Kidney (tissue), 14 donors: ENCODE results near the gene RBFA. TPM values are rescaled to one million over a fixed set of nuclear protein-coding genes. Genes with fewer than 3 reads are reported as not detected.

ENCODE experiments used
- DNase-seq, 5 donors: peaks; one replicate each; pipeline ENCODE4 v3.0.0-alpha.2; 2013 to 2020
- FAIRE-seq: peaks from 2 replicates; lab custom pipeline; 2012; peaks lifted over from hg19 to GRCh38; lab: Jason Lieb, UNC
- H3K27ac ChIP-seq, 2 donors: one replicate each; pipeline ENCODE4 v1.7.0; 2013; ENCODE audit warnings: low read depth in 2 of 2, low read length in 2 of 2, inconsistent platforms in 1 of 2
- H3K27me3 ChIP-seq: one replicate; pipeline ENCODE4 v1.7.1; 2013; ENCODE audit warnings: low read length, inconsistent platforms; ENCODE audit not compliant: control insufficient read depth, insufficient read depth
- H3K36me3 ChIP-seq, 3 donors: one replicate each; pipeline versions ENCODE4 v1.7.0 to v1.7.1; 2013; ENCODE audit warnings: low read length in 3 of 3, control low read depth in 1 of 3, inconsistent platforms in 1 of 3; ENCODE audit not compliant: insufficient read depth in 3 of 3, control insufficient read depth in 2 of 3
- H3K4me1 ChIP-seq, 3 donors: one replicate each; pipeline versions ENCODE4 v1.7.0 to v1.7.1; 2013; ENCODE audit warnings: low read length in 3 of 3, inconsistent platforms in 1 of 3, low read depth in 1 of 3; ENCODE audit not compliant: control insufficient read depth in 2 of 3, insufficient read depth in 2 of 3
- H3K4me3 ChIP-seq, 3 donors: one replicate each; pipeline versions ENCODE4 v1.7.0 to v1.8.1; 2013; ENCODE audit warnings: low read length in 3 of 3, control low read depth in 1 of 3, inconsistent platforms in 1 of 3
- H3K9ac ChIP-seq, 3 donors: one replicate each; pipeline versions ENCODE4 v1.7.0 to v1.7.1; 2013; ENCODE audit warnings: low read length in 3 of 3, control low read depth in 1 of 3, inconsistent platforms in 1 of 3
- H3K9me3 ChIP-seq, 3 donors: one replicate each; pipeline versions ENCODE4 v1.7.0 to v1.7.1; 2013; ENCODE audit warnings: low read length in 3 of 3, control low read depth in 1 of 3, inconsistent platforms in 1 of 3; ENCODE audit not compliant: control insufficient read depth in 2 of 3, insufficient read depth in 1 of 3
- CTCF ChIP-seq: IDR thresholded peaks from 3 replicates; pipeline ENCODE4 v1.5.1; 2012; ENCODE audit warnings: mild to moderate bottlenecking, moderate library complexity, borderline replicate concordance; ENCODE audit not compliant: insufficient read depth; ENCODE audit errors: extremely low read depth
- intact Hi-C: fragments of 100-400 bp; cut with DNase I; formaldehyde crosslinking; loops from one replicate; pipeline ENCODE4 v1.11.1; 2022
- polyA plus RNA-seq: library from polyadenylated mRNA; stranded (reverse); fragments of 350-450 nt; fragmentation: Illumina TruSeq; extraction: RNeasy Lipid Tissue Mini Kit (QIAGEN cat#74804); gene quantifications from one replicate; pipeline ENCODE4 v1.2.3, GENCODE V29; 2014; ENCODE audit warnings: low read depth, low replicate concordance; ENCODE audit not compliant: insufficient read depth
- total RNA-seq: library from RNA; stranded (reverse); fragmentation: NEBNext Ultra II Directional; extraction: Animal tissue kit (Norgen Biotek cat#: 25700); gene quantifications from one replicate; pipeline ENCODE4 v1.2.1, GENCODE V29; 2021
- donor health status: control.
- donor health status: control.
- donor health status: control.
- donor health status: control.
- donor health status: control.
- donor health status: DM: yes; HTN: yes; CAD: no.
- donor health status: Normal renal cell carcinoma (clear cell type).

Gene RBFA
- total and polyA plus RNA-seq, 2 donors from 2014 or later = 17.7 to 21.4 TPM

DNA sequence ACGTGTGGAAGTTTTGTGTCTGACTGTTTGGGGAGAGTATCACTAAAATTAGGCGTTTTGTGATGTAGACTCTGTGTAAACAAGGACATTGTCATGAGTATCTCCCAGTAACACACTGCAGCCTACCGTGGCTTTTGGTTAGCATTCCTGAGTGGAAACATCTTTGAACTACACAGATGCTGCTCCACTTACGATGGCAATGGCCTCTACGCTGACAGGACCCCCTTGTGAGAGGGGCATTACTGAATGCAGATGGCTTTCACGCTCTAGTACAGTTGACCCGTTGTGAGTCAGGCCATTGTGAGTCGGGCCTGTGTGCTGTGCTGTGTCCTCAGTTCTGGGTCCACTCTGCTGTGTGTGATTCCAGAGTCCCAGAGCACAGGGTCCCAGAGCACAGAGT lies 40.5 kb downstream of the RBFA start:
- no peaks in the 10 kb centered on the region for H3K27me3 ChIP-seq
- H3K36me3 ChIP-seq = no peaks in the 10 kb centered on the region
- H3K4me1 ChIP-seq = no peaks in the 10 kb centered on the region
- H3K27ac ChIP-seq = no peak overlapping the region
- TF ChIP-seq CTCF = no peak
- intact Hi-C loops = no loop called here
- H3K9me3 ChIP-seq = no peaks in the 10 kb centered on the region
- H3K9ac ChIP-seq = no peak overlapping the region
- DNase-seq = no peak
- no peak for FAIRE-seq
- no peak overlapping the region for H3K4me3 ChIP-seq

- Histone ChIP-seq H3K9me3 (no peaks in the 10 kb centered on the region), H3K27ac (no peak overlapping the region), H3K4me1 (no peaks in the 10 kb centered on the region), H3K36me3 (no peaks in the 10 kb centered on the region), H3K27me3 (no peaks in the 10 kb centered on the region), H3K4me3 (no peak overlapping the region), H3K9ac (no peak overlapping the region)
- no peak for DNase-seq
- no peak for TF ChIP-seq CTCF
- intact Hi-C loops = no loop called here
- FAIRE-seq = no peak
Observed at GRCh38 chr18:80075940-80076339, 41.7 kb downstream of the RBFA start.

- DNase-seq = no peak
- Histone ChIP-seq H3K27me3 (no peaks in the 10 kb centered on the region), H3K9ac (no peak overlapping the region), H3K4me3 (no peak overlapping the region), H3K9me3 (no peaks in the 10 kb centered on the region), H3K4me1 (no peaks in the 10 kb centered on the region), H3K27ac (no peak overlapping the region), H3K36me3 (no peaks in the 10 kb centered on the region)
- TF ChIP-seq CTCF = no peak
- intact Hi-C loops = no loop called here
- no peak for FAIRE-seq
Observed at GRCh38 chr18:80076379-80076778, 42.1 kb downstream of the RBFA start.

- no peak overlapping the region for H3K27ac ChIP-seq
- H3K4me1 ChIP-seq = no peaks in the 10 kb centered on the region
- intact Hi-C loops = no loop called here
- no peaks in the 10 kb centered on the region for H3K9me3 ChIP-seq
- no peak overlapping the region for H3K4me3 ChIP-seq
- H3K36me3 ChIP-seq = no peaks in the 10 kb centered on the region
- TF ChIP-seq CTCF = no peak
- FAIRE-seq = no peak
- no peak overlapping the region for H3K9ac ChIP-seq
- DNase-seq = no peak
- no peaks in the 10 kb centered on the region for H3K27me3 ChIP-seq
Observed at GRCh38 chr18:80077873-80078272, 43.6 kb downstream of the RBFA start.
